Measurements from ENCODE around the gene INTS1.

DNA sequence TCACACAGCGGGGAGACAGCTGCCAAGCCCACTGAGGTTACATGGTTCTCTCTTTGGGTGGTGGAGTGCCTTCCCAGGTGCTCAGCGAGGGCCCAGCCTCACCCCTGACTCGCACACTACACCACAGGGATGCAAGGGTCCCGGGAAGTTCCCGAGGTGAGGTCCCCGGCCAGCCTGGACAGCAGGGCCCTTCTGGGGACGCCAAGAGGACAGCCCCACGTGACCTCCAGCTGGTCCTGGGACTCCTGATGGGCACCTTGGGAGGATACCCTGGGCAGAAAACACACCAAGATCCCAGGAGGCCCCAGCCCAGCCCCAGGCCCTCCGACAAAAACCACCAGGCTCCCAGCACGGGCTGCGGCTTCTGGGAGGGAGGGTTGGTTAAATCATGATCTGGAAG lies 53.2 kb downstream of the INTS1 start:
- TF ChIP-seq FOXJ3 (CRISPR knock-in tag; IDR thresholded peaks at IDR 0.05; ENCODE audit: borderline replicate concordance) (no peak), NR2C2 (CRISPR knock-in tag; IDR thresholded peaks at IDR 0.05) (no peak), ELF4 (CRISPR knock-in tag; IDR thresholded peaks at IDR 0.05; ENCODE audit: low read depth) (no peak), CREM (CRISPR knock-in tag; IDR thresholded peaks at IDR 0.05) (no peak), TP53 (CRISPR knock-in tag; IDR thresholded peaks at IDR 0.05) (no peak), TEAD4 (CRISPR knock-in tag; IDR thresholded peaks at IDR 0.05) (no peak), CBFB (CRISPR knock-in tag; IDR thresholded peaks at IDR 0.05; ENCODE audit: low read depth) (no peak)
- TF ChIP-seq, protein P1, sequence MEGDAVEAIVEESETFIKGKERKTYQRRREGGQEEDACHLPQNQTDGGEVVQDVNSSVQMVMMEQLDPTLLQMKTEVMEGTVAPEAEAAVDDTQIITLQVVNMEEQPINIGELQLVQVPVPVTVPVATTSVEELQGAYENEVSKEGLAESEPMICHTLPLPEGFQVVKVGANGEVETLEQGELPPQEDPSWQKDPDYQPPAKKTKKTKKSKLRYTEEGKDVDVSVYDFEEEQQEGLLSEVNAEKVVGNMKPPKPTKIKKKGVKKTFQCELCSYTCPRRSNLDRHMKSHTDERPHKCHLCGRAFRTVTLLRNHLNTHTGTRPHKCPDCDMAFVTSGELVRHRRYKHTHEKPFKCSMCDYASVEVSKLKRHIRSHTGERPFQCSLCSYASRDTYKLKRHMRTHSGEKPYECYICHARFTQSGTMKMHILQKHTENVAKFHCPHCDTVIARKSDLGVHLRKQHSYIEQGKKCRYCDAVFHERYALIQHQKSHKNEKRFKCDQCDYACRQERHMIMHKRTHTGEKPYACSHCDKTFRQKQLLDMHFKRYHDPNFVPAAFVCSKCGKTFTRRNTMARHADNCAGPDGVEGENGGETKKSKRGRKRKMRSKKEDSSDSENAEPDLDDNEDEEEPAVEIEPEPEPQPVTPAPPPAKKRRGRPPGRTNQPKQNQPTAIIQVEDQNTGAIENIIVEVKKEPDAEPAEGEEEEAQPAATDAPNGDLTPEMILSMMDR (IDR thresholded peaks at IDR 0.05), result no peak
- TF ChIP-seq, protein P2, sequence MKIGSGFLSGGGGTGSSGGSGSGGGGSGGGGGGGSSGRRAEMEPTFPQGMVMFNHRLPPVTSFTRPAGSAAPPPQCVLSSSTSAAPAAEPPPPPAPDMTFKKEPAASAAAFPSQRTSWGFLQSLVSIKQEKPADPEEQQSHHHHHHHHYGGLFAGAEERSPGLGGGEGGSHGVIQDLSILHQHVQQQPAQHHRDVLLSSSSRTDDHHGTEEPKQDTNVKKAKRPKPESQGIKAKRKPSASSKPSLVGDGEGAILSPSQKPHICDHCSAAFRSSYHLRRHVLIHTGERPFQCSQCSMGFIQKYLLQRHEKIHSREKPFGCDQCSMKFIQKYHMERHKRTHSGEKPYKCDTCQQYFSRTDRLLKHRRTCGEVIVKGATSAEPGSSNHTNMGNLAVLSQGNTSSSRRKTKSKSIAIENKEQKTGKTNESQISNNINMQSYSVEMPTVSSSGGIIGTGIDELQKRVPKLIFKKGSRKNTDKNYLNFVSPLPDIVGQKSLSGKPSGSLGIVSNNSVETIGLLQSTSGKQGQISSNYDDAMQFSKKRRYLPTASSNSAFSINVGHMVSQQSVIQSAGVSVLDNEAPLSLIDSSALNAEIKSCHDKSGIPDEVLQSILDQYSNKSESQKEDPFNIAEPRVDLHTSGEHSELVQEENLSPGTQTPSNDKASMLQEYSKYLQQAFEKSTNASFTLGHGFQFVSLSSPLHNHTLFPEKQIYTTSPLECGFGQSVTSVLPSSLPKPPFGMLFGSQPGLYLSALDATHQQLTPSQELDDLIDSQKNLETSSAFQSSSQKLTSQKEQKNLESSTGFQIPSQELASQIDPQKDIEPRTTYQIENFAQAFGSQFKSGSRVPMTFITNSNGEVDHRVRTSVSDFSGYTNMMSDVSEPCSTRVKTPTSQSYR (CRISPR knock-in tag; IDR thresholded peaks at IDR 0.05), result no peak
- TF ChIP-seq, protein P3, sequence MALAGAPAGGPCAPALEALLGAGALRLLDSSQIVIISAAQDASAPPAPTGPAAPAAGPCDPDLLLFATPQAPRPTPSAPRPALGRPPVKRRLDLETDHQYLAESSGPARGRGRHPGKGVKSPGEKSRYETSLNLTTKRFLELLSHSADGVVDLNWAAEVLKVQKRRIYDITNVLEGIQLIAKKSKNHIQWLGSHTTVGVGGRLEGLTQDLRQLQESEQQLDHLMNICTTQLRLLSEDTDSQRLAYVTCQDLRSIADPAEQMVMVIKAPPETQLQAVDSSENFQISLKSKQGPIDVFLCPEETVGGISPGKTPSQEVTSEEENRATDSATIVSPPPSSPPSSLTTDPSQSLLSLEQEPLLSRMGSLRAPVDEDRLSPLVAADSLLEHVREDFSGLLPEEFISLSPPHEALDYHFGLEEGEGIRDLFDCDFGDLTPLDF (CRISPR knock-in tag; IDR thresholded peaks at IDR 0.05), result no peak
- TF ChIP-seq, protein P4, sequence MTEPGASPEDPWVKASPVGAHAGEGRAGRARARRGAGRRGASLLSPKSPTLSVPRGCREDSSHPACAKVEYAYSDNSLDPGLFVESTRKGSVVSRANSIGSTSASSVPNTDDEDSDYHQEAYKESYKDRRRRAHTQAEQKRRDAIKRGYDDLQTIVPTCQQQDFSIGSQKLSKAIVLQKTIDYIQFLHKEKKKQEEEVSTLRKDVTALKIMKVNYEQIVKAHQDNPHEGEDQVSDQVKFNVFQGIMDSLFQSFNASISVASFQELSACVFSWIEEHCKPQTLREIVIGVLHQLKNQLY (CRISPR knock-in tag; IDR thresholded peaks at IDR 0.05), result no peak
- TF ChIP-seq, protein P5, sequence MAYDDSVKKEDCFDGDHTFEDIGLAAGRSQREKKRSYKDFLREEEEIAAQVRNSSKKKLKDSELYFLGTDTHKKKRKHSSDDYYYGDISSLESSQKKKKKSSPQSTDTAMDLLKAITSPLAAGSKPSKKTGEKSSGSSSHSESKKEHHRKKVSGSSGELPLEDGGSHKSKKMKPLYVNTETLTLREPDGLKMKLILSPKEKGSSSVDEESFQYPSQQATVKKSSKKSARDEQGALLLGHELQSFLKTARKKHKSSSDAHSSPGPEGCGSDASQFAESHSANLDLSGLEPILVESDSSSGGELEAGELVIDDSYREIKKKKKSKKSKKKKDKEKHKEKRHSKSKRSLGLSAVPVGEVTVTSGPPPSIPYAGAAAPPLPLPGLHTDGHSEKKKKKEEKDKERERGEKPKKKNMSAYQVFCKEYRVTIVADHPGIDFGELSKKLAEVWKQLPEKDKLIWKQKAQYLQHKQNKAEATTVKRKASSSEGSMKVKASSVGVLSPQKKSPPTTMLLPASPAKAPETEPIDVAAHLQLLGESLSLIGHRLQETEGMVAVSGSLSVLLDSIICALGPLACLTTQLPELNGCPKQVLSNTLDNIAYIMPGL (CRISPR knock-in tag; IDR thresholded peaks at IDR 0.05), result no peak
- TF ChIP-seq, protein P6, sequence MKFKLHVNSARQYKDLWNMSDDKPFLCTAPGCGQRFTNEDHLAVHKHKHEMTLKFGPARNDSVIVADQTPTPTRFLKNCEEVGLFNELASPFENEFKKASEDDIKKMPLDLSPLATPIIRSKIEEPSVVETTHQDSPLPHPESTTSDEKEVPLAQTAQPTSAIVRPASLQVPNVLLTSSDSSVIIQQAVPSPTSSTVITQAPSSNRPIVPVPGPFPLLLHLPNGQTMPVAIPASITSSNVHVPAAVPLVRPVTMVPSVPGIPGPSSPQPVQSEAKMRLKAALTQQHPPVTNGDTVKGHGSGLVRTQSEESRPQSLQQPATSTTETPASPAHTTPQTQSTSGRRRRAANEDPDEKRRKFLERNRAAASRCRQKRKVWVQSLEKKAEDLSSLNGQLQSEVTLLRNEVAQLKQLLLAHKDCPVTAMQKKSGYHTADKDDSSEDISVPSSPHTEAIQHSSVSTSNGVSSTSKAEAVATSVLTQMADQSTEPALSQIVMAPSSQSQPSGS (CRISPR knock-in tag; IDR thresholded peaks at IDR 0.05; ENCODE audit: borderline replicate concordance, low read depth), result no peak
- TF ChIP-seq, protein P7, sequence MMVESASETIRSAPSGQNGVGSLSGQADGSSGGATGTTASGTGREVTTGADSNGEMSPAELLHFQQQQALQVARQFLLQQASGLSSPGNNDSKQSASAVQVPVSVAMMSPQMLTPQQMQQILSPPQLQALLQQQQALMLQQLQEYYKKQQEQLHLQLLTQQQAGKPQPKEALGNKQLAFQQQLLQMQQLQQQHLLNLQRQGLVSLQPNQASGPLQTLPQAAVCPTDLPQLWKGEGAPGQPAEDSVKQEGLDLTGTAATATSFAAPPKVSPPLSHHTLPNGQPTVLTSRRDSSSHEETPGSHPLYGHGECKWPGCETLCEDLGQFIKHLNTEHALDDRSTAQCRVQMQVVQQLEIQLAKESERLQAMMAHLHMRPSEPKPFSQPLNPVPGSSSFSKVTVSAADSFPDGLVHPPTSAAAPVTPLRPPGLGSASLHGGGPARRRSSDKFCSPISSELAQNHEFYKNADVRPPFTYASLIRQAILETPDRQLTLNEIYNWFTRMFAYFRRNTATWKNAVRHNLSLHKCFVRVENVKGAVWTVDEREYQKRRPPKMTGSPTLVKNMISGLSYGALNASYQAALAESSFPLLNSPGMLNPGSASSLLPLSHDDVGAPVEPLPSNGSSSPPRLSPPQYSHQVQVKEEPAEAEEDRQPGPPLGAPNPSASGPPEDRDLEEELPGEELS (CRISPR knock-in tag; IDR thresholded peaks at IDR 0.05), result no peak
